Measurements from ENCODE around the gene CRYGN.

CRYGN gene

GRCh38 chr7:151435971-151436370 lies 4.0 kb downstream of the CRYGN start:
- no peak for DNase-seq (ENCODE audit: extremely low spot score)
- ChIA-PET POLR2A (no interaction called here), CTCF (no interaction called here)
- TF ChIP-seq CTBP1 (IDR thresholded peaks at IDR 0.05; ENCODE audit: borderline replicate concordance) (no peak), TARDBP (IDR thresholded peaks at IDR 0.05) (no peak)

GRCh38 chr7:151435103-151435916 lies 4.6 kb downstream of the CRYGN start:
- no peak for TF ChIP-seq ZNF384 (IDR thresholded peaks at IDR 0.05)
- TF ChIP-seq HDGF (IDR thresholded peaks at IDR 0.05; ENCODE audit: borderline replicate concordance) = no peak
- no peak for TF ChIP-seq SP1 (IDR thresholded peaks at IDR 0.05)
- TF ChIP-seq NFRKB (IDR thresholded peaks at IDR 0.05) = no peak
- no peak for TF ChIP-seq SUZ12 (IDR thresholded peaks at IDR 0.05)
- no peak for TF ChIP-seq ARNT (IDR thresholded peaks at IDR 0.05)
- TF ChIP-seq CTBP1 (IDR thresholded peaks at IDR 0.05; ENCODE audit: borderline replicate concordance) = no peak
- no peak for TF ChIP-seq FOXA1 (IDR thresholded peaks at IDR 0.05)
- TF ChIP-seq L3MBTL2 (conservative IDR thresholded peaks at IDR 0.05) = no peak
- TF ChIP-seq, protein P1, sequence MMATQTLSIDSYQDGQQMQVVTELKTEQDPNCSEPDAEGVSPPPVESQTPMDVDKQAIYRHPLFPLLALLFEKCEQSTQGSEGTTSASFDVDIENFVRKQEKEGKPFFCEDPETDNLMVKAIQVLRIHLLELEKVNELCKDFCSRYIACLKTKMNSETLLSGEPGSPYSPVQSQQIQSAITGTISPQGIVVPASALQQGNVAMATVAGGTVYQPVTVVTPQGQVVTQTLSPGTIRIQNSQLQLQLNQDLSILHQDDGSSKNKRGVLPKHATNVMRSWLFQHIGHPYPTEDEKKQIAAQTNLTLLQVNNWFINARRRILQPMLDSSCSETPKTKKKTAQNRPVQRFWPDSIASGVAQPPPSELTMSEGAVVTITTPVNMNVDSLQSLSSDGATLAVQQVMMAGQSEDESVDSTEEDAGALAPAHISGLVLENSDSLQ (IDR thresholded peaks at IDR 0.05) = no peak
- no peak for TF ChIP-seq TARDBP (IDR thresholded peaks at IDR 0.05)
- TF ChIP-seq LEF1 (IDR thresholded peaks at IDR 0.05; ENCODE audit: borderline replicate concordance) = no peak
- no peak for TF ChIP-seq FOXK2 (IDR thresholded peaks at IDR 0.05)
- TF ChIP-seq FOXM1 (IDR thresholded peaks at IDR 0.05; ENCODE audit: borderline replicate concordance) = no peak
- TF ChIP-seq BHLHE40 (IDR thresholded peaks at IDR 0.05; ENCODE audit: borderline replicate concordance) = no peak
- no peak for TF ChIP-seq ELF4 (IDR thresholded peaks at IDR 0.05)
- CTCF ChIA-PET = no interaction called here
- POLR2A ChIA-PET = no interaction called here
- no peak for DNase-seq (ENCODE audit: extremely low spot score)

- TF ChIP-seq HDGF (IDR thresholded peaks at IDR 0.05; ENCODE audit: borderline replicate concordance) = no peak
- no peak for TF ChIP-seq CTBP1 (IDR thresholded peaks at IDR 0.05; ENCODE audit: borderline replicate concordance)
- TF ChIP-seq ELF4 (IDR thresholded peaks at IDR 0.05) = no peak
- no peak for TF ChIP-seq LEF1 (IDR thresholded peaks at IDR 0.05; ENCODE audit: borderline replicate concordance)
- TF ChIP-seq ZNF384 (IDR thresholded peaks at IDR 0.05) = no peak
- TF ChIP-seq BHLHE40 (IDR thresholded peaks at IDR 0.05; ENCODE audit: borderline replicate concordance) = no peak
- no peak for TF ChIP-seq FOXK2 (IDR thresholded peaks at IDR 0.05)
- no peak for TF ChIP-seq FOXA1 (IDR thresholded peaks at IDR 0.05)
- no peak for TF ChIP-seq TARDBP (IDR thresholded peaks at IDR 0.05)
- TF ChIP-seq ARNT (IDR thresholded peaks at IDR 0.05) = no peak
- TF ChIP-seq, protein P1 (IDR thresholded peaks at IDR 0.05) = no peak
- DNase-seq (ENCODE audit: extremely low spot score) = no peak
- CTCF ChIA-PET = no interaction called here
- POLR2A ChIA-PET = no interaction called here
Observed at GRCh38 chr7:151434549-151434948, 5.4 kb downstream of the CRYGN start.

DNA sequence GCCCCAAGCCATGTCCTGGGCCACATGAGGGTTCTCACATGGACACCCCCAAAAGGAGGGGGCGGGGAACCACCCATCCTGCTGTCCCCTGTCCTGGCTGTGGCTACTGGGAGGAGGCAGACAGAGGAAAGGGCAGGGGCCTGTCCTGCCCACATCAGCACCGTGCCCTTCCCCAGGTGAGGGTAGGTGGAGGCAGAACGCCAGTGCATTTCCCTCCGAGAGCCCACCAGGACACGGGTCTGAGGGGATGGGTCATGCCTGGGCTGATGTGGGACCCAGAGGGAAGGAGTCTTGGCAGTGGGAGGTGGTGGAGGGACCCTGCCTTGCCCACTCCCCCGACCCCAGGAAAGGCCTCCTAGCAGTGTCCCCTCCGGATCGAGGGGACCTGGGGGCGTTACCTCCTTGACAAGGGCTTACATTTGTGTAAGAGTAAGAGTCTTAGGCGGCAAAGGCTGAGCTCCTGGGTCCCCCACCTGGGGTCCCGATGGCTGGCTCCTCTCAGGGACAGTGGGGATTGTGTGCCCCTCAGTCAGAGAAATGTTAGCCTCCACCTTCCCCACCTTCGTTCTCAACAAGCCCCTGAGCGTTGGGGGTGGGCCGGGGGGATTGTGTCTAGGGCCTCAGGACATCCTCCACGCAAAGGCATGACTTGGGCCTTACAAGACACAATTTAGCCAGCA lies 6.1 kb downstream of the CRYGN start:
- POLR2A ChIA-PET = no interaction called here
- CTCF ChIA-PET = interaction anchor here (0.6 kb wide), 1 partner anchor 34 kb away, joined by 4 read pairs; no protein-coding TSS in a partner anchor
- TF ChIP-seq FOXK2 (IDR thresholded peaks at IDR 0.05) (no peak), ARNT (IDR thresholded peaks at IDR 0.05) (no peak), SP1 (IDR thresholded peaks at IDR 0.05) (no peak), FOXM1 (IDR thresholded peaks at IDR 0.05; ENCODE audit: borderline replicate concordance) (no peak), ZNF384 (IDR thresholded peaks at IDR 0.05) (no peak), LEF1 (IDR thresholded peaks at IDR 0.05; ENCODE audit: borderline replicate concordance) (no peak), CTBP1 (IDR thresholded peaks at IDR 0.05; ENCODE audit: borderline replicate concordance) (no peak), NFRKB (IDR thresholded peaks at IDR 0.05) (no peak), ELF4 (IDR thresholded peaks at IDR 0.05) (no peak), TARDBP (IDR thresholded peaks at IDR 0.05) (no peak), SUZ12 (IDR thresholded peaks at IDR 0.05) (no peak), HDGF (IDR thresholded peaks at IDR 0.05; ENCODE audit: borderline replicate concordance) (no peak), FOXA1 (IDR thresholded peaks at IDR 0.05) (no peak), L3MBTL2 (conservative IDR thresholded peaks at IDR 0.05) (no peak), BHLHE40 (IDR thresholded peaks at IDR 0.05; ENCODE audit: borderline replicate concordance) (no peak)
- TF ChIP-seq, protein P1 (IDR thresholded peaks at IDR 0.05) = no peak
- DNase-seq (ENCODE audit: extremely low spot score) = no peak

DNA sequence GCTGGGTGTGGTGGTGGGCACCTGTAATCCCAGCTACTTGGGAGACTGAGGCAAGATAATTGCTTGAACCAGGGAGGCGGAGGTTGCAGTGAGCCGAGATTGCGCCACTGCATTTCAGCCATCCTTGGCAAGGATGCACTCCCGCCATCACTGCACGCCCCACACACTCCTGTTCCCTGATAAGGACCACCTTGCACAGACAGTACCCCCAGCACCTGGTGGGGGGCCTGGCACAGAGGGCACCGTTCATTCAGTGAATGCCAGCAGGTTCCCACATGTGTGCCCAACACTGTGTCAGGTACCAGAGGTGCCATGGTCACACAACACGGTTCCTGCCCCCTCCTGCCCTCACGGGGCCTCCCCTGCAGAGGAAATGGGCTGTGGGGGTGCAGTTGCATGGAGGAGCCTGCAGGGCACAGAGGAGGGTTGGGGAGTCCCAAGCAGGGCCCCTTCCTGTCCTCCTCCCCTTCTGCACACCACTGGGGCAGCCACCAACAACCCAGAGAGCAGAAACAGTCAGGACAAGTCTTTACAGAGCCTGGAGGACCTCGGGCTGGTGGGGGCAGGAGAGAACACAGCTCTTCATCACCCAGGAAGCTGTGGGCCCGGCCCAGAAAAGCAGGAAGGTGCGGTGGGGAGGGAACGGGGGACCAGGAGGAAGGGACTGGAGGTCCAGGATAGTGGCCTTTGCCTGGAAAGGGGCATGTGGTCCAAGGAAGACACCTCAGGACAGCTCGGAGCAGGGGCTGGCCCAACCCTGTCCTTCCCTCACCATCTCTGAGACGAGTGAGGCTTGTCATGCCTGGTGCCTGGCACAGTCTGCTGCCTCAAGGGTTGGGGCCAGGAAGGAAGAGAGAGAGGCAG lies 7.1 kb downstream of the CRYGN start:
- DNase-seq (ENCODE audit: extremely low spot score) = no peak
- no peak for TF ChIP-seq SP1 (IDR thresholded peaks at IDR 0.05)
- ChIA-PET CTCF (interaction anchor here (0.6 kb wide), 1 partner anchor 33 kb away, joined by 4 read pairs; no protein-coding TSS in a partner anchor), POLR2A (no interaction called here)

All from HEK293T (cell line).